Activated T-helper 2 cell treated with anti-CD3 and anti-CD28 coated beads, Interferon-gamma antibody, Interleukin-2, Interleukin-4, amounts not matched to agents 10 μg/mL and 5 μg/mL and 100 μg/mL, durations not matched to agents 14 hours and 24 hours and 36 hours (primary cell): ENCODE results near the gene DOCK4. TPM values are rescaled to one million over a fixed set of nuclear protein-coding genes. Genes with fewer than 3 reads are reported as not detected.

Experiments
- DNase-seq: peaks from one replicate; pipeline ENCODE4 v3.0.0; 2021; ENCODE audit warnings: low spot score
- H3K27ac Mint-ChIP-seq: one replicate; pipeline ENCODE4 v1.8.0; 2021; ENCODE audit warnings: mixed read lengths
- H3K27me3 Mint-ChIP-seq: one replicate; pipeline ENCODE4 v1.8.0; 2021; ENCODE audit warnings: low read depth, mixed read lengths
- H3K36me3 Mint-ChIP-seq: one replicate; pipeline ENCODE4 v1.8.0; 2021; ENCODE audit warnings: low read depth, mixed read lengths
- H3K4me1 Mint-ChIP-seq: one replicate; pipeline ENCODE4 v1.8.0; 2021; ENCODE audit warnings: low read depth, mixed read lengths
- H3K4me3 Mint-ChIP-seq: one replicate; pipeline ENCODE4 v1.8.0; 2021; ENCODE audit warnings: low read depth, mild to moderate bottlenecking, moderate library complexity, mixed read lengths
- H3K9me3 Mint-ChIP-seq: one replicate; pipeline ENCODE4 v1.8.0; 2021; ENCODE audit warnings: mixed read lengths
- intact Hi-C: fragments of 100-400 bp; cut with micrococcal nuclease; formaldehyde crosslinking; loops from one replicate; pipeline ENCODE4 v1.15.1; 2023
- total RNA-seq: library from RNA; stranded (reverse); gene quantifications from 2 replicates; pipeline ENCODE4 v1.2.3, GENCODE V29; 2022

The DOCK4 gene
- total RNA-seq, 1 donor from 2014 or later, result 0.41 TPM

DNA sequence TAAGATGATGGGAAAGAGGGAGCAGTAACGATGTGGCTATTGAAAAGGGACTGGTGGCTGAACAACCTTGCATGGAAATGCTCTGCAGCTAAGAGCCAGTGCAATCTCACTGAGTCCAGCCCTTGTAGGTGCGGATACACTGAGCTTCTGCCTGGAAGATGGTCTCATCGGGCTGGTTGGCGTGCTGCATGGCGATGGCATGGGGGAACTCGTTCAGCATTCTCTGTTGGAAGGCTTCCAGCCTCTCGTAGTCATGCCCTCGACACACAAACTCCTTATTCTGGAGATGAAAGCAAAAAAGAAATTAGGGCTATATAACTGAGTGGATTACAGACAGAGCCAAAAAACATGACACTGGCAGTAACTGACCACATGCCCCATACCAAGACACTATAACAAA lies 446.2 kb downstream of the DOCK4 start:
- H3K9me3 Mint-ChIP-seq, result no peaks in the 10 kb centered on the region
- no peak overlapping the region for H3K4me3 Mint-ChIP-seq
- H3K4me1 Mint-ChIP-seq, result no peaks in the 10 kb centered on the region
- intact Hi-C loops, result no loop called here
- no peaks in the 10 kb centered on the region for H3K36me3 Mint-ChIP-seq
- H3K27me3 Mint-ChIP-seq, result peaks cover 5% of the 10 kb centered on the region
- DNase-seq, result no peak
- H3K27ac Mint-ChIP-seq, result no peak overlapping the region

DNA sequence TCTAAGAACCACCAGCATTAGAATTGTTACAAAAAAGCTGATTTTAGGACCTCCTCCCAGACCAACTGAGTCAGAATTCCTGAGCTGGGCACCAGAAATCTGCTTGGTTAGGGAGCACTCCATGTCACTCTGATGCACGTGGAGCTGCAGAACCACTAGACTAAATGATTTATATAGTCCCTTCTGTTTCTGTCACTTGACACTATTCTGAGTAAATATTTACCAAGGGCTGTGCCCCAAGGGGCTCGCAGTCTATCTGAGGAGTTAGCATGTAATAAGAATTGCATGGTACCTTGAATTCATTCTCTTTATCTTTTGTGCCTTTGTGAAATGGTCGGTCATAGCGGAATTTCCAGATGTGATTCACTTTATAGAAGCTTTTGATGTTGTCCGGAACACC lies 447.9 kb downstream of the DOCK4 start:
- DNase-seq, result no peak
- intact Hi-C loops, result no loop called here
- Mint-ChIP-seq H3K4me1 (no peaks in the 10 kb centered on the region), H3K9me3 (no peaks in the 10 kb centered on the region), H3K27me3 (peaks cover 11% of the 10 kb centered on the region), H3K27ac (no peak overlapping the region), H3K36me3 (no peaks in the 10 kb centered on the region), H3K4me3 (no peak overlapping the region)

DNA sequence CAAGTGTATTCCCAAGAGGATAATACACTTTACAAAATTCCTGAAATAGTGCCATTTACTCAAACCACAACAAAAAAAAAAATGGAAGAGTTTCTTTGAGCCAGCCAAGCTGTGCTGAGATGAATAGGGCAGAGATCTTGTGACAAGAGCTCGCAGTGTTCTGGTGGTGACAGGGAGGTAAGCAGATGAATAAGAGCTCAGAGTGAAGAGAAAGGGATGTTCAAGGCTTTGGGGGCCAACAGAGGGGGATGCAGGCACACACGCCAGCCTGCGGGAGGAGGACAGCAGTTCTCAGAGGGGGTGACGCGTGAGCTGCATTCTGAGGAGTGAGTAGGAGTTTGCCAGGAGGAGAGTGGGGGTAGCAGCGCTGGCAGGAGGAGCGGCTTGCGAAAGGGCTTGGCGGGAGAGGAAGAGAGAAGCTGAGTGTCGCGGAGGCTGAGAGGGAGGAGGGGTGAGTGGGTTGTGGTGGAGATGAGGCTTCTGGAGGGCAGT lies 449.5 kb downstream of the DOCK4 start:
- intact Hi-C loops, result no loop called here
- Mint-ChIP-seq H3K4me3 (no peak overlapping the region), H3K27ac (no peak overlapping the region), H3K9me3 (no peaks in the 10 kb centered on the region), H3K27me3 (peaks cover 11% of the 10 kb centered on the region), H3K36me3 (no peaks in the 10 kb centered on the region), H3K4me1 (no peaks in the 10 kb centered on the region)
- DNase-seq, result no peak

DNA sequence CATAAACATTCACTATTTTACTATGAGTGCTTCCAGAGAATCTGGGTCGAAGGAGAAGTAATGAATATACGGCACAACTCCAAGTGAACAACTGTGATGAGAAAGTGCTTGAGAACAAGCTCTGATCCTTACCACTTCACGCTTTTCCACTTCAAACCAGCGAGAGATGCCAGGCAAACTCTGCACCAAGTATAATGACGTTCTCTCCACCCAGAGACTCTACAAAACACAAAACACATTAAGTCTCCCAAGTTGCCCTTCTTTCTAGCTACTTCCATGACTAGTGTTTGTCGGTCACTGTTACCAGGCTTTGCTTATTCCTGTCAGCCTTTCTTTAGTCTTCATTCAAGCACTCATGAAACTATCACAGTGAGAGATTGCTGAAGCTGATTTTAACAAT lies 450.8 kb downstream of the DOCK4 start:
- intact Hi-C loops, result no loop called here
- H3K27me3 Mint-ChIP-seq, result peaks cover 11% of the 10 kb centered on the region
- no peaks in the 10 kb centered on the region for H3K9me3 Mint-ChIP-seq
- H3K36me3 Mint-ChIP-seq, result no peaks in the 10 kb centered on the region
- H3K4me3 Mint-ChIP-seq, result no peak overlapping the region
- no peaks in the 10 kb centered on the region for H3K4me1 Mint-ChIP-seq
- no peak overlapping the region for H3K27ac Mint-ChIP-seq
- no peak for DNase-seq

DNA sequence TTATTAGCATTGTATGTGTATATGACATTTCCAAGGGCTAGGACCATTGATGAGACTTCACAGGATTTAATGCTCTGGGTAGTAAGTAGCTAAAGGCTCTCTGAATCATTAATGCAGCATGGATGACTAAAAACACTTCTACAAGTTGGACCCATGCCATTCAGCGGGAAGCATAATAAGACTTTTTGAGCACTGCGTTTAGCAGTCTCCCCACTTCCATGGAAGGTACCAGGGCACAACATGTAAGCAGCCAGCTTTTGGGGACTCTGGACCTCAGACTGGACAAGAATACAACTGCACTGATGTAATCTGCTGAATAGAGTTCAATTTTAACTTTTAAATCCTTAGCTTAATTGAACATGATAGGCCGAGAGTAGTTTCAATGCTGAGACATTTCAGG lies 452.2 kb downstream of the DOCK4 start:
- peaks cover 11% of the 10 kb centered on the region for H3K27me3 Mint-ChIP-seq
- no peaks in the 10 kb centered on the region for H3K9me3 Mint-ChIP-seq

DNA sequence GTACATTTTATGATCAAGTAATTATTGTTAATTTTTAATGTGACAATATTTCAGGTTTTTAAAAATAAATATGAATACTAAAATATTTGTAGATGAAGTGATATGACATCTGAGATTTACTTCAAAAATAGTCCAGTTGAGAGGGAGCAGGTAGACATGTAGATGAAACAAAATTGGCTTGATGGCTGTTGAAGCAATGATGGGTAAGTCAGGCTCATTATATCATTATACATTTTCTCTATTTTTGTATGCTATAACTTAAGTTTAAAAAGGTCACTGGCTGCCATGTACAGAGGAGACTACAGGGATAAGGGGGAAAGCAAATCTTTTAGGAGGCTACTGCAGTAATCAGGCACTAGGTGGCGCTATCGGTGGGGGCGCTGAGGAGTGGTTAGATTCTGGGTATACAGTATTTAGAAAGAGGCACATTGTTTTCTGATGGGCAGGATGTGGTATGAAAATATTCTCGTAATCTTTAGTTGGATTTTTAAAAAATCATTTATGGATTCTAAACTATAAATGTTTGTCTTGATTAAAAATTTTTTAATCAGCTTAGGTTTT lies 454.1 kb downstream of the DOCK4 start:
- intact Hi-C loops, result loop anchor here (5.0 kb wide), 2 partner anchors 105 to 745 kb away; no protein-coding TSS in a partner anchor
- no peaks in the 10 kb centered on the region for H3K9me3 Mint-ChIP-seq
- no peaks in the 10 kb centered on the region for H3K36me3 Mint-ChIP-seq
- no peak overlapping the region for H3K4me3 Mint-ChIP-seq
- peak; percentile 35 for DNase-seq
- H3K27ac Mint-ChIP-seq, result no peak overlapping the region
- H3K27me3 Mint-ChIP-seq, result peaks cover 12% of the 10 kb centered on the region
- no peaks in the 10 kb centered on the region for H3K4me1 Mint-ChIP-seq

More for the DNA sequence above, 452.2 kb downstream of the DOCK4 start:
- H3K36me3 Mint-ChIP-seq, result no peaks in the 10 kb centered on the region
- DNase-seq, result no peak
- H3K4me3 Mint-ChIP-seq, result no peak overlapping the region
- intact Hi-C loops, result loop anchor here (5.0 kb wide), 2 partner anchors 103 to 743 kb away; no protein-coding TSS in a partner anchor
- H3K27ac Mint-ChIP-seq, result no peak overlapping the region
- no peaks in the 10 kb centered on the region for H3K4me1 Mint-ChIP-seq

DNA sequence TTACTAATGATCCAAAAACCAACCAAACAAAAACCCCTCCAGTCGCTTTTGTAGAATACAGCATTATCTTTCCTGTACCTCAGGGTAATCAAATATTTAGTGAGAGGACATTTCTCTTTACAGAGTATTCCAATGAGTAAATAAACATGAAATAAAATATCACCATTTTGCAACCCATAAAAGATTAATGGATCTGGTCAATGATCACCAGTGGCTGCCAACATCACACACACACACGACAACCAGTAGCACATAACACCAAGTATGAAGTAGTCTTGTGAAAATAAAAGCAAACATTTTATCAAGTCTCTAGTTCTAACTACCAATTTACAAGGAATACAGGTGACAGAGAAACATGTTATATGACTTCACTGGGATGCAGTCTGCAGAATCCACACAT lies 455.3 kb downstream of the DOCK4 start:
- no peaks in the 10 kb centered on the region for H3K9me3 Mint-ChIP-seq
- H3K27me3 Mint-ChIP-seq, result peaks cover 11% of the 10 kb centered on the region
- intact Hi-C loops, result loop anchor here (5.0 kb wide), 2 partner anchors 106 to 746 kb away; no protein-coding TSS in a partner anchor
- H3K4me3 Mint-ChIP-seq, result no peak overlapping the region
- DNase-seq, result no peak
- no peaks in the 10 kb centered on the region for H3K4me1 Mint-ChIP-seq
- no peaks in the 10 kb centered on the region for H3K36me3 Mint-ChIP-seq
- no peak overlapping the region for H3K27ac Mint-ChIP-seq

DNA sequence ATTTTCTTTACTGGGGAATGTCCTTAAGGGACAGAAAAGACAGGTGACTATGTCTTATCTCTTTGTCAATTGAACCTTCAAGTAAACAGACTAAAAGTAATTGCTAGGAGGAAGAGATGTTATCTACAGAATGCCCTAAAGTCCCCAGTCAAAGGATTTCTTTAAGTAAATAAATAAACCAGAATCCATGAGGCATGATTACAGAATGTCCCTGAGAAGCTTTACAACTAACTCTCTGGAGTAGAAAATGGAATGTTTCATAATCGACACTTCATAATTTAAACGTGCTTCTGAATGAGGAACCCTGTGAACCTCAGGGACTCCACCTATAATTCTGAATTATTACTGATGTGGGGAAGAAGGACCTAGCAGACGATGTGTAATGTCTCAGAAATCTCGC lies 456.0 kb downstream of the DOCK4 start:
- Mint-ChIP-seq H3K4me3 (no peak overlapping the region), H3K27me3 (peaks cover 11% of the 10 kb centered on the region), H3K9me3 (no peaks in the 10 kb centered on the region), H3K36me3 (no peaks in the 10 kb centered on the region), H3K27ac (no peak overlapping the region), H3K4me1 (no peaks in the 10 kb centered on the region)
- intact Hi-C loops, result loop anchor here (5.0 kb wide), 2 partner anchors 107 to 747 kb away; no protein-coding TSS in a partner anchor
- no peak for DNase-seq

DNA sequence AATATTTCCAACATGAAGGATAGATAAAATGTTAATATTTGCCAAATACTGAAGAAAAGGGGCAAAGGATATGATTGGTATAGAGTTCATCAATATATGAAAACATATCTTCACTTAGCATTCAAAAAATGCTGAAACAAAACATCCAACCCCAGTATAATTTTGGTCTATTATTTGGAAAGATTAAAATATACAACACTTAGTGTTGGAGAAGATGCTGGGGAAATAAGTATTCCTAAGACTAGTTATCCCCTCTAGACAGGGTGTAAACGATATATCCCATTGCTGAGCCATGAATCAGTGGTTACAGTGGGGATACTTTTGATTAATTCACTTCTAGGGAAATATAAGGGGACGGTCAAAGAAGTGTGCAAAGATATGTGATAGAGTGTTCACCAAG lies 456.6 kb downstream of the DOCK4 start:
- H3K4me3 Mint-ChIP-seq, result no peak overlapping the region
- H3K27me3 Mint-ChIP-seq, result peaks cover 11% of the 10 kb centered on the region
- intact Hi-C loops, result loop anchor here (5.0 kb wide), 3 partner anchors 108 to 748 kb away; no protein-coding TSS in a partner anchor
- H3K27ac Mint-ChIP-seq, result no peak overlapping the region
- no peaks in the 10 kb centered on the region for H3K9me3 Mint-ChIP-seq
- DNase-seq, result no peak
- no peaks in the 10 kb centered on the region for H3K36me3 Mint-ChIP-seq
- no peaks in the 10 kb centered on the region for H3K4me1 Mint-ChIP-seq

DNA sequence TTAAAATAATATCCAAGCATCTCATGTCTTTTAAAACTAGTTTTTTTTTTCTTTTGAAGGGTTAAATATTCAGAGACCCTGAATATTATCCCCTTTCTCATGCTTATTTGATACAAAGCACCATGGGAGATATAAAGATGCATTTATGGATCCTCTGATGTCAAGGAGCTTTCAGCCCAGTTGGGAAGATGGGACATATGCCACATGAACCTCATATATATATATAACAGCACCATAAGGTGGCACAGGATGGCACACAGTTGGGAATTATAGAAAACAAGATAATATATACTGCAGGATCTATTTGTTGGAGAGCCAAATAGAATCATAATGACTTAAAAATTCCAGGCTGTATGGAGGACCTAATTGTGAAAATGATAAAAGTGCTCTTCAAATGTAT lies 458.5 kb downstream of the DOCK4 start:
- Mint-ChIP-seq H3K36me3 (no peaks in the 10 kb centered on the region), H3K9me3 (no peaks in the 10 kb centered on the region), H3K4me3 (no peak overlapping the region), H3K27me3 (peaks cover 6% of the 10 kb centered on the region), H3K27ac (no peak overlapping the region), H3K4me1 (no peaks in the 10 kb centered on the region)
- intact Hi-C loops, result loop anchor here (5.0 kb wide), 1 partner anchor 665 kb away; no protein-coding TSS in a partner anchor
- no peak for DNase-seq

DNA sequence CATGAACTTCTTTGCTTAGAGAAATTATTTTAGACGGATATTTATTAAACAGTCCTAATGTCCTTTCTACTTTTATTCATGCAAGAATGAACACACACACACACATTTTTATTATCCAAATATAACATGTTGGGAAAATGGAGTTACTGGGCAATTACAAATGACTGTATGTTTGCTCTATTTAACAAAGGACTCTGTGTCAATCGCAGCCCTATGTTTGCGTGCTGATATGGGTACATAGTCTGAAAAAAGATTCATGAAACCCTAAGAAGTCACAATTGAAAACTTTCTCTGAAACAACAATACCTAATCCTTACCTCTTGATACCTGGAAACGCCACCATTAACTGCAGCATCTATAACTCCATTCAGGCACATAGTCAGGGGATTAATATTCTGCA lies 459.2 kb downstream of the DOCK4 start:
- Mint-ChIP-seq H3K27ac (no peak overlapping the region), H3K27me3 (peaks cover 6% of the 10 kb centered on the region), H3K4me3 (no peak overlapping the region), H3K9me3 (no peaks in the 10 kb centered on the region), H3K4me1 (no peaks in the 10 kb centered on the region), H3K36me3 (no peaks in the 10 kb centered on the region)
- intact Hi-C loops, result loop anchor here (5.0 kb wide), 1 partner anchor 665 kb away; no protein-coding TSS in a partner anchor
- no peak for DNase-seq

DNA sequence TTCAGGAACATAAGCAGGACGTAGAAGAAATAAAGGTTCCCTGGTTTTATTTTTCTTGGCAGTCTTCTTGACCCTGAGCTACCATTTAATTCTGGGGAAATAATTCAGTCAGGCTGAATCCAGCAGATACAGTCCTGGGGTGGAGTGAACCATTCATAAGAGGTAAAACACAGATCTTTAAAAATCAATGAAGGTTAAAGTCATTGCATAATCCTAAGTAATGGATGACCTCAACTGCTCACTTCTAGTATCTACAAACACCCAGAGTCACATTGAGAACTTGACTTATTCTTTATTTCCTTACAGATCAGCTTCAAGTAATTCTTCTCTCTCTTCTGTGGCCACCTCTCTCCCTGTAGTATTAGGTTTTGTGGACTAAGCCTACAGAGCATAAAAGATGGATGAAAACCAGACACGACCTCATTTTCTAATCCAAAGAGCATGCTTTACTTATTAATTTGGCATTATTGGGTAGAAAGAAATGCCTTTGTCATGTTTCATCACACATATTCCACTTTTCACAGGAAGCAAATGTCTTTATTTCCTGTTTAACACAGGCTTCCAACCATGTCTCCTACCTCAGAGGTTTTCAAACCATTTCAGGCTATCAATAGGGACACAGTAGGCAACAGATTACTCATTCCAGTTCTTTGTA lies 461.6 kb downstream of the DOCK4 start:
- no peaks in the 10 kb centered on the region for H3K4me1 Mint-ChIP-seq

DNA sequence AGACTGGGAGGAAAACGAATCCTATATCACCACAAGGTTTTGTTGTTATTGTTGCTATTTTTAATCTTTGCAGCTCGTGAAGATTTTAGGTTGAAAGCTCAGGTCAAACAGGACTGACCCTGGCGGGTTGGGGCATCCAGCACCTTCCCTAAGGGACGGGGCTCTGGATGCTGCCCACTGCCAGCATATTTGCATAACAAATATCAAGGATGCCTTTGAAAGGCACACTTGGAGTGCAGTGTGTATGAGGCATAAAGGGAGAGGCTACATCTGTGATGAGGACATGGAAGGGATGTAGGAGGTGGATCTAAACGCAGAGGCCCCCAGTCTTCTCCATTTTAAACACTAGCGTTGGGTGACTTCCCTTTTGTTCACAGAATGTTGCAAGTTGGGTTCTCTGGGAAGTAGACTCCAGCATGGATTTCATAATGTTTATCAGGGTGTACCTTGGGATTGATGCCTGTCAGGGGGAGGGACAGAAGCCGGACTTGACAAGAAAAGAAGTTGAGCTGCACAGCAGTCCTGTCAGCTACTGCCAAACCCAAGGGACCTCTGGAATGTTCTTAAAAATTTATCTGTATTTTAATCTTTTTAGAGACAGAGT lies 462.9 kb downstream of the DOCK4 start:
- Mint-ChIP-seq H3K9me3 (no peaks in the 10 kb centered on the region), H3K27ac (no peak overlapping the region), H3K36me3 (no peaks in the 10 kb centered on the region), H3K4me3 (no peak overlapping the region), H3K27me3 (peaks cover 6% of the 10 kb centered on the region), H3K4me1 (no peaks in the 10 kb centered on the region)
- intact Hi-C loops, result no loop called here
- no peak for DNase-seq

More for the DNA sequence above, 461.6 kb downstream of the DOCK4 start:
- H3K27me3 Mint-ChIP-seq, result peaks cover 6% of the 10 kb centered on the region
- no peak overlapping the region for H3K27ac Mint-ChIP-seq
- DNase-seq, result no peak
- intact Hi-C loops, result loop anchor here (5.0 kb wide), 1 partner anchor 668 kb away; no protein-coding TSS in a partner anchor
- H3K36me3 Mint-ChIP-seq, result no peaks in the 10 kb centered on the region
- no peaks in the 10 kb centered on the region for H3K9me3 Mint-ChIP-seq
- no peak overlapping the region for H3K4me3 Mint-ChIP-seq
